ENCODE results near the gene ARHGAP23. TPM values are rescaled to one million over a fixed set of nuclear protein-coding genes. Genes with fewer than 3 reads are reported as not detected.

ARHGAP23 gene
- 1.6 TPM for polyA plus RNA-seq (2012; ENCODE audit: low read depth, missing spikeins)

DNA sequence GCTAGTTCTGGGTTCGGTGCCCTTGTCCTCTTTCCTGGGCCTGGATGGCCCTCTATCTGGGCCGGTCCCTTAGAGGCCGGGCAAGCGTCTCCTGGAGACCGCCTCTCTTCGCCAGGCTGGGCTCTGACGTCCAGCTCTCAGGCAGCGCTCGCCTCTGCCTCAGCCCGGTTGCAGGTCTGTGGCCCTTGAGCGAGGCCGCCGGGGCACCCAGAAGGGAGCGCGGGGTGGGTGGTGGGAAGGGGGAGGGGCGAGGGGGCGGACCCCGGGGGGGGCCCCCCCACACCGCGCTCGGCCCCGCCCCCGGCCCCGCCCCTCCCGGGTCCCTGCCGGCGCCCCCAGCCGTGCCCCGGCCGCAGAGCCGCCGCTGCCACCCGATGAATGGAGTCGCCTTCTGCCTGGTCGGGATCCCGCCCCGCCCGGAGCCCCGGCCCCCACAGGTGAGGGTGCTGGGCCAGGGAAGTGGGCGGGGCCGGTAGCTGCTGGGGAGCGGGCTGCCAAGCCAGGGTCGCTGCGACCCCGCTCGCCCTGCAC is at the start of gene ARHGAP23:
Gene ARHGAP23 (plus strand): TSS at position 353 of the 531 bp plus-strand sequence. CDS start 22 bp downstream, at position 375.
- no peak for TF ChIP-seq POLR2A (IDR thresholded peaks at IDR 0.05; ENCODE audit: low read depth, low read length)
- TF ChIP-seq SPI1 (IDR thresholded peaks at IDR 0.05; ENCODE audit: low read depth, low read length): no peak
- no peak for TF ChIP-seq POLR2AphosphoS5 (IDR thresholded peaks at IDR 0.05; ENCODE audit: low read depth, low read length)
- no peak for TF ChIP-seq PAX5 (IDR thresholded peaks at IDR 0.05; ENCODE audit: insufficient read depth, low read length, severe bottlenecking)
- no peak for TF ChIP-seq POU2F2 (IDR thresholded peaks at IDR 0.05; ENCODE audit: low read depth, low read length)
- TF ChIP-seq TAF1 (IDR thresholded peaks at IDR 0.05; ENCODE audit: low read depth, low read length): no peak

DNA sequence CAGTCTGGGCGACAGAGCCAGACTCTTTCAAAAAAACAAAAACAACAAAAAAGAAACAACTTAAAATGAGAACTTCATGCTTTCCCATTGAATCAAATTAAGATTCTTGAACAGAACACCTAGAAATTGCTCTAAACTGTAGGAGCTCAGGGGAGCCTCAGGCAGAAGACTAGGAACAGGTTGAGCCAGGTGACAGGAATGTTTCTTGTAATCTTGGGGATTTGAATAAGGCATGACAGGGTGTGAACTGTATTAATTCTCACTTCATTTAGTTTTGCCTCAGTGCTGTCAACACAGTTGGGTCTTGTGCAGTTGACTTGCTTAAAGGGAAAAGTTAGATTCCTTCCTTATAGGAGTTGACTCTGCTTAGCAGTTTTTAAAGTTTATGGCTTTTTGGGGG is 48.8 kb upstream of the ARHGAP23 start:
- TF ChIP-seq PAX5 (IDR thresholded peaks at IDR 0.05; ENCODE audit: insufficient read depth, low read length, severe bottlenecking) (no peak), TAF1 (IDR thresholded peaks at IDR 0.05; ENCODE audit: low read depth, low read length) (no peak), SPI1 (IDR thresholded peaks at IDR 0.05; ENCODE audit: low read depth, low read length) (no peak), POU2F2 (IDR thresholded peaks at IDR 0.05; ENCODE audit: low read depth, low read length) (no peak), POLR2AphosphoS5 (IDR thresholded peaks at IDR 0.05; ENCODE audit: low read depth, low read length) (no peak), POLR2A (IDR thresholded peaks at IDR 0.05; ENCODE audit: low read depth, low read length) (no peak)
- DNase-seq (ENCODE audit: insufficient read length, low spot score): no peak
- no peak for FAIRE-seq

More for the DNA sequence above, at the start of gene ARHGAP23:
- DNase-seq (ENCODE audit: insufficient read length, low spot score) (no peak), FAIRE-seq (no peak)

- no peak for DNase-seq (ENCODE audit: insufficient read length, low spot score)
- TF ChIP-seq TAF1 (IDR thresholded peaks at IDR 0.05; ENCODE audit: low read depth, low read length): no peak
- TF ChIP-seq POLR2AphosphoS5 (IDR thresholded peaks at IDR 0.05; ENCODE audit: low read depth, low read length): no peak
- no peak for TF ChIP-seq POLR2A (IDR thresholded peaks at IDR 0.05; ENCODE audit: low read depth, low read length)
- TF ChIP-seq PAX5 (IDR thresholded peaks at IDR 0.05; ENCODE audit: insufficient read depth, low read length, severe bottlenecking): no peak
- no peak for TF ChIP-seq POU2F2 (IDR thresholded peaks at IDR 0.05; ENCODE audit: low read depth, low read length)
- TF ChIP-seq SPI1 (IDR thresholded peaks at IDR 0.05; ENCODE audit: low read depth, low read length): no peak
- FAIRE-seq: no peak
Measured at GRCh38 chr17:38395090-38395489, 33.2 kb upstream of the ARHGAP23 start.

GRCh38 chr17:38397227-38397626 is 31.0 kb upstream of the ARHGAP23 start:
- TF ChIP-seq POU2F2 (IDR thresholded peaks at IDR 0.05; ENCODE audit: low read depth, low read length) (no peak), POLR2AphosphoS5 (IDR thresholded peaks at IDR 0.05; ENCODE audit: low read depth, low read length) (no peak), SPI1 (IDR thresholded peaks at IDR 0.05; ENCODE audit: low read depth, low read length) (no peak), TAF1 (IDR thresholded peaks at IDR 0.05; ENCODE audit: low read depth, low read length) (no peak), PAX5 (IDR thresholded peaks at IDR 0.05; ENCODE audit: insufficient read depth, low read length, severe bottlenecking) (no peak), POLR2A (IDR thresholded peaks at IDR 0.05; ENCODE audit: low read depth, low read length) (no peak)
- no peak for DNase-seq (ENCODE audit: insufficient read length, low spot score)
- no peak for FAIRE-seq

DNA sequence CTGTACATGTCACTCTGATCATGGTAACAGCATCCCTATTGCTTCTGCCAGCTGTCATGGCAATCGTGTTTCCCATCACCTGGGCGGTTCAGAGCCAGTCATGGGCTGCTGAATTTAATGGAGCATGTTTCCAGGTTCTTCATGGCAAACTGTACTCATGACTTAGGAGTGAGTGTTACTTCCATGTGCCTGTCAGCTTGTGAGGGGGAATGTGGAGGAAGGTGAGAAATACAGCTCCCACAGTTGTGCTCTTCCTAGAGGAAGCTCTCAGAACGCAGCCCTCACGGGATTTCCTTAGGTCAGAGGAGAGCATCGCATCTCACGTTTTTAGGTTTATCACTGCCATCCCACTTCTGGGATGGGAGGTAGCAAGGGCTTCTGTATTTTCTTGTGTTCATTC is 28.0 kb upstream of the ARHGAP23 start:
- no peak for TF ChIP-seq PAX5 (IDR thresholded peaks at IDR 0.05; ENCODE audit: insufficient read depth, low read length, severe bottlenecking)
- no peak for TF ChIP-seq TAF1 (IDR thresholded peaks at IDR 0.05; ENCODE audit: low read depth, low read length)
- no peak for TF ChIP-seq POLR2A (IDR thresholded peaks at IDR 0.05; ENCODE audit: low read depth, low read length)
- no peak for TF ChIP-seq SPI1 (IDR thresholded peaks at IDR 0.05; ENCODE audit: low read depth, low read length)
- TF ChIP-seq POU2F2 (IDR thresholded peaks at IDR 0.05; ENCODE audit: low read depth, low read length): no peak
- no peak for TF ChIP-seq POLR2AphosphoS5 (IDR thresholded peaks at IDR 0.05; ENCODE audit: low read depth, low read length)
- FAIRE-seq (no peak), DNase-seq (ENCODE audit: insufficient read length, low spot score) (no peak)

DNA sequence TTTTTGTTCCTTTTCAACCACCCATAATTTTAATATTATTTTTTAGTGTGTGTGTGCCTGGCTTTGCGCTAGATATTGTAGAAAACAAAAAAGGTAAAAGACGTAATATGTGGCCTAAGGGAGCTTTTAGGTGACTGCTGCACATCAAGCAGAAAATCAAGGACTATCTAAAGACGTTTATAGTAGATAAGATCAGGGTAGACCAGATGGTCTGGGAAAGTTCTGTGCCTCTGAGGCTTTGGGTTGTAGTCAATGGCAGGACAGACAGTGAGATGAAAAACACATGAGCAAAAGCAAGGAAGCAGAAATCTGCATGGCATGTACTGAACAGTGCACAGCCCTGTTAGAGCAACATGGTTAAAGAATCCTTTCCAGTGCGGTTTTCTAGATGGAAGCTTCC is 26.8 kb upstream of the ARHGAP23 start:
- no peak for TF ChIP-seq POLR2AphosphoS5 (IDR thresholded peaks at IDR 0.05; ENCODE audit: low read depth, low read length)
- no peak for TF ChIP-seq POLR2A (IDR thresholded peaks at IDR 0.05; ENCODE audit: low read depth, low read length)
- TF ChIP-seq TAF1 (IDR thresholded peaks at IDR 0.05; ENCODE audit: low read depth, low read length): no peak
- no peak for DNase-seq (ENCODE audit: insufficient read length, low spot score)
- no peak for FAIRE-seq

DNA sequence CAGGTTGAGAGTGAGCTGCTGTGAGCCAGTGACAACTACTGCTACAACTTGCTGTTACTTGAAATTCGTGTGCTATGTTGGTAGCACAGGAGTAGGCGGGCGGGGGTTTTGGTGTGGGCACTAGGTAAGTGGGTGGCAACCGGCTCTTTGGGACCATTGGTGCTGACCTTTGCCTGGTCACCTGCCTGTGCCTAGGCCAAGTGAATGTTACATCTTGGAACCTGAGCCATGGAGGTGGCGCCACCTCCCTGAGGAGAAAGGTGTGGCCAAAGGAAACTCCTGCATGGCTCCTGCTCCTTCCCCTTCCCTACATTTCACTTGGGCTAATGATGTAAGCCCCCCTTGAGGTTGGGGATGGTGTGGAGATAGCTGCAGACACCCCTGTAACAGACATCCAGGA is 25.4 kb upstream of the ARHGAP23 start:
- no peak for FAIRE-seq

GRCh38 chr17:38403491-38403890 is 24.8 kb upstream of the ARHGAP23 start:
- no peak for DNase-seq (ENCODE audit: insufficient read length, low spot score)
- TF ChIP-seq POLR2A (IDR thresholded peaks at IDR 0.05; ENCODE audit: low read depth, low read length): no peak
- no peak for TF ChIP-seq SPI1 (IDR thresholded peaks at IDR 0.05; ENCODE audit: low read depth, low read length)
- no peak for TF ChIP-seq PAX5 (IDR thresholded peaks at IDR 0.05; ENCODE audit: insufficient read depth, low read length, severe bottlenecking)
- no peak for TF ChIP-seq POU2F2 (IDR thresholded peaks at IDR 0.05; ENCODE audit: low read depth, low read length)
- no peak for TF ChIP-seq TAF1 (IDR thresholded peaks at IDR 0.05; ENCODE audit: low read depth, low read length)
- TF ChIP-seq POLR2AphosphoS5 (IDR thresholded peaks at IDR 0.05; ENCODE audit: low read depth, low read length): no peak

More for the DNA sequence above, 25.4 kb upstream of the ARHGAP23 start:
- no peak for TF ChIP-seq POLR2A (IDR thresholded peaks at IDR 0.05; ENCODE audit: low read depth, low read length)
- no peak for TF ChIP-seq TAF1 (IDR thresholded peaks at IDR 0.05; ENCODE audit: low read depth, low read length)
- TF ChIP-seq PAX5 (IDR thresholded peaks at IDR 0.05; ENCODE audit: insufficient read depth, low read length, severe bottlenecking): no peak
- TF ChIP-seq POU2F2 (IDR thresholded peaks at IDR 0.05; ENCODE audit: low read depth, low read length): no peak
- no peak for TF ChIP-seq POLR2AphosphoS5 (IDR thresholded peaks at IDR 0.05; ENCODE audit: low read depth, low read length)
- TF ChIP-seq SPI1 (IDR thresholded peaks at IDR 0.05; ENCODE audit: low read depth, low read length): no peak
- DNase-seq (ENCODE audit: insufficient read length, low spot score): no peak

DNA sequence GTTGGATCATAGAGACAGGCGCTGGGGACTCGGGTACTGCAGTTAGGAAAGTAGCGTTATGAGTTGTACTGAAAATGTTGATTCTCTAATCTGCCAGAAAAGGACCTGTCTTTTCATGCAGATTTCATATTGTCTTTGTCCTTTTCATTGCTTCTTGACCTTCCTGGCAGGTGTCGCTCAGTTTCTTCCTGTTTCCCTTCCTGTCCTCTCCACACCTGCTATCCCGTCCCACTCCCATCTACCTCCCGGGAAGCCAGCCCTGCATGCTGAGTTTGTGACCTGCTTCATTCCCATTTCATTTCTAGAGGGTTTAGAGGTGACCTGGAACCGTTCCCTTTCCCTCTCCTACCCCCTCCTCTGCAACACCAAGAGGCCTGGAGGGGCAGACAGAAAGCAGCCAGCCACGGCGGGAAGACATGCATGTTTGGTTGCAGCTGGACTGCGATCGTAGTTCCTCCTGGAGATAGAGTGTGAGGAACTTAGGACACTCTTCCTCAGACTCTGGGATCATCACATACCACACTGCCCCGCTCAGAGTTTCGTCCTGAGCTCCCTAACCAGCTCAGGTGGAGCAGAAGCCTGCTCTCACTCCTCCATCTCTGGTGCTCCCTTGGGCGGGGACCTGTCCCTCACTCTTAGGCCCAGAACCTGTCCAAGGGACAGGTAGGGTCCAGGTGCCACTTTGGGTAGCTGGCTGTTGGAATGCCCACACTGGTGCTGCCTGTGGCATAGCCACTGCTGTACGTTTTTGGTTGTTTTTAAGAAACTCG is 23.9 kb upstream of the ARHGAP23 start:
- FAIRE-seq: no peak
- DNase-seq (ENCODE audit: insufficient read length, low spot score): no peak
- no peak for TF ChIP-seq POLR2AphosphoS5 (IDR thresholded peaks at IDR 0.05; ENCODE audit: low read depth, low read length)
- TF ChIP-seq PAX5 (IDR thresholded peaks at IDR 0.05; ENCODE audit: insufficient read depth, low read length, severe bottlenecking): no peak
- no peak for TF ChIP-seq POU2F2 (IDR thresholded peaks at IDR 0.05; ENCODE audit: low read depth, low read length)
- TF ChIP-seq SPI1 (IDR thresholded peaks at IDR 0.05; ENCODE audit: low read depth, low read length): no peak
- no peak for TF ChIP-seq TAF1 (IDR thresholded peaks at IDR 0.05; ENCODE audit: low read depth, low read length)
- no peak for TF ChIP-seq POLR2A (IDR thresholded peaks at IDR 0.05; ENCODE audit: low read depth, low read length)

More at GRCh38 chr17:38403491-38403890, 24.8 kb upstream of the ARHGAP23 start:
- FAIRE-seq: no peak
